Motor neuron (in vitro differentiated cells): ENCODE data around the gene MPZL3. TPM values are rescaled to one million over a fixed set of nuclear protein-coding genes. Genes with fewer than 3 reads are reported as not detected.

Experiments used
- ATAC-seq, 8 experiments: fragments of 200-7000 bp; cut with Tn5 transposase; replicated peaks in 6 of 8; 2 replicates each; pipeline ENCODE4 v1.8.0; 2021; ENCODE audit warnings: mild to moderate bottlenecking in 8 of 8, moderate library complexity in 8 of 8
- H3K27ac ChIP-seq, 2 donors: fragments of 250-450 bp; sonication (Bioruptor Pico); 2 replicates each; pipeline ENCODE4 v1.9.0; 2021; ENCODE audit warnings: antibody characterized with exemption in 2 of 2, mild to moderate bottlenecking in 2 of 2, moderate library complexity in 1 of 2
- H3K4me1 ChIP-seq, 2 donors: fragments of 250-450 bp; sonication (Bioruptor Pico); replicated peaks in 1 of 2; 2 replicates each; pipeline ENCODE4 v1.6.1; 2021; ENCODE audit warnings: antibody characterized with exemption in 2 of 2, mild to moderate bottlenecking in 2 of 2, moderate library complexity in 1 of 2
- H3K4me3 ChIP-seq, 5 donors: fragments of 250-450 bp; sonication (Bioruptor Pico); 2 replicates each; pipeline ENCODE4 v1.9.0; 2021; ENCODE audit warnings: antibody characterized with exemption in 5 of 5, mild to moderate bottlenecking in 5 of 5, moderate library complexity in 4 of 5
- WGBS, 10 experiments: fragments of 450-650 bp; shearing (Covaris generic); methylation state at CpG; one replicate each; pipeline ENCODE4 v1.0.0; 2022; 5-methylcytosine and 5-hydroxymethylcytosine counted together
- in situ Hi-C, 9 experiments: fragments of 400-800 bp; cut with MboI; loops; one replicate each; pipeline ENCODE4 v1.15.0; 2021; ENCODE audit warnings: low sequenced_read_pairs in 9 of 9, low pct_unique_long_range_greater_than_20kb in 2 of 9; ENCODE audit not compliant: unreplicated experiment in 9 of 9
- total RNA-seq, 8 experiments: library from RNA; unstranded; fragments of 300-600 nt; gene quantifications; 2 replicates each; pipeline versions ENCODE4 v1.2.3 to v1.2.4, GENCODE V29; 2022

Gene MPZL3
- total RNA-seq, 8 experiments from 2014 or later: 0.08 to 6.2 (median 0.75) TPM; not detected in 2

- in situ Hi-C loops: no loop called here
- H3K27ac ChIP-seq: no peak overlapping the region
- no peak overlapping the region for H3K4me3 ChIP-seq
- peaks cover 0 to 5% of the 10 kb centered on the region in 2 donors for H3K4me1 ChIP-seq
- no peak for ATAC-seq
- WGBS, 10 experiments: 0 to 69% (median 47%) methylated on average over 1 to 2 of the region's 2 CpGs; no CpG with 5 or more reads in 2 of the 10 experiments
Measured at GRCh38 chr11:118236170-118236569, 16.0 kb downstream of the MPZL3 start.

DNA sequence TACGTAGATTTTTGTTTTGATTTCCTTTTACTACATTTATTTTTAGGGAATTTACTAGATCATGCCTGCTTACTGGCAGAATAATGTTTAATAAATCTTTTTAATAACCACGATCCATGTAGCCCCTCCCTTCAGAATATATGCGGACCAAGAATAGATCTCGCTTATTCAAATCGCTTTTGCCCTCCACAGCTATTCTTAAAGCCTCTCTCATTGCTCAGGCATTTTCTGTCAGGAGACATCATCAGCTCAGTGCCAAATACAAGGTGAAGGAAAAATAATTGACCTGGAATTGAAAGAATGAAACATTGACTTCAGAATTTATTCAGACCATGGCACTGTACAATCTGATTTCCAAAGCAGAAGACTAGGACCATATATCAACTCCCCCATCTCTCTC, 17.3 kb downstream of the MPZL3 start:
- H3K4me3 ChIP-seq: no peak overlapping the region
- no peaks in the 10 kb centered on the region for H3K4me1 ChIP-seq
- in situ Hi-C loops: no loop called here
- 6 to 94% (median 79%) methylated on average over 1 to 5 of the region's 5 CpGs; no CpG with 5 or more reads in 2 of the 10 experiments for WGBS, 10 experiments
- H3K27ac ChIP-seq: no peak overlapping the region
- ATAC-seq: peak in 3 of 8 experiments; percentile 12 to 49 (median 16)

- in situ Hi-C loops: no loop called here
- 0 to 100% (median 60%) methylated on average over 1 of the region's 1 CpG; no CpG with 5 or more reads in 5 of the 10 experiments for WGBS, 10 experiments
- Histone ChIP-seq H3K4me1 (no peaks in the 10 kb centered on the region), H3K4me3 (no peak overlapping the region), H3K27ac (no peak overlapping the region)
- ATAC-seq: peak in 3 of 8 experiments; percentile 6 to 81 (median 24)
Measured at GRCh38 chr11:118233850-118234249, 18.3 kb downstream of the MPZL3 start.

- ATAC-seq: peak in 2 of 8 experiments; percentile 9 to 32
- Histone ChIP-seq H3K4me1 (no peaks in the 10 kb centered on the region), H3K4me3 (no peak overlapping the region), H3K27ac (no peak overlapping the region)
- in situ Hi-C loops: no loop called here
- 33 to 93% (median 81%) methylated on average over 1 to 5 of the region's 5 CpGs; no CpG with 5 or more reads in 4 of the 10 experiments for WGBS, 10 experiments
Measured at GRCh38 chr11:118233377-118233776, 18.8 kb downstream of the MPZL3 start.

DNA sequence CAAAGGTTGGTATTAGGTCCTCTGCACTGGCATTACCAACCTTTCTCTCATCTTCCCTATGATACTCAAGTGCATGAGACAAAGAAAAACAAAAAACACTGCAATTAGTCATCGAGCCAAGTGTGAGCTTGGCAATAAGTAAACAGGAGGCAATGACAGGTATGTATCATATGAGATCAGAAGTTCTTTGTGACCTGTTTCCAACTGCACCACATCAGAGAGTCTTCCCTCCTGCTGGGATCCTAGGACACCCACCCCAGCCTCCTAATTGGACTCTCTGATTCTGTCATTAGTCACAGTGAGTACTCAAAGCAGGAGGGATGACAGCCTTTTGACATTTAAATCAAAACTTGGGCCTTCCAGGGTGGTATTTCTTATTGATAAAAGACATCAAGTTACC, 19.5 kb downstream of the MPZL3 start:
- no peak for ATAC-seq
- WGBS, 10 experiments: 0 to 80% (median 40%) methylated on average over 1 of the region's 1 CpG; no CpG with 5 or more reads in 3 of the 10 experiments
- Histone ChIP-seq H3K4me3 (no peak overlapping the region), H3K4me1 (no peaks in the 10 kb centered on the region), H3K27ac (no peak overlapping the region)
- in situ Hi-C loops: no loop called here

DNA sequence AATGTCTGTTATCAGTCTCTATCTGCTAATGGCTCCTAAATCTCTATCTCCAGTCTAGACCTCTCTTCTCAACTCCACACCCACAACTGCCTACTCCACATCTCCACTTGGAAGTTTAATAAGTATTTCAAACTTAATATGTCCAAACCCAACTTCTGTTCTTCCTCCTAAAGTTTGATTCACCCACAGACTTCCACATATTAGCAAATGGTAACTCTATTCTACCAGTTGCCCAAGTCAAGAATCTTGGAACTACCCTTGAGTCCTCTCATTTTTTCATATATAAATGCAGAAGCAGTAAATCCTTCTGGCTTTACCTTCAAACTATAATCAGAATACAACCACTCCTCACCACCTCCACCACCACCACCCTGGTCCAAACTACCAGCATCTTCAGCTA, 20.7 kb downstream of the MPZL3 start:
- H3K4me3 ChIP-seq: no peak overlapping the region

DNA sequence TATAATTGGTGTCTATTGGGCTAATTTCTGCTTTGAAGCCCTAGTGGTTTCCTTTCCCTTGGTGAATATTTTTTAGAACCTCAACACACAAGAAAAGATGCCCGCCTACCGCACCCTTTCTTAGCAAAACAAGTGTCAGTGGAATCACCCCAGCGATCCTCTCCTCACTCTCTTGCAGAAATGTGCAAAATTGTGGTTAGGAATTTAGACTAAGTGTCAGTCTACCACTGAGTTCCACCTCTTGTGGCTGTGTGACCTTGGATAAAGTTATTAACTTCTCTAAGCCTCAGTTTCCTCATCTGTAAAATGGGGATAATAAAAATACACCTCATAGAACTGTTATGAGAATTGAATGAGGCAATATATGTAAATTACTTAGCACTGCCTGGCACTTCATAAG, 22.1 kb downstream of the MPZL3 start:
- WGBS, 10 experiments: 83 to 100% (median 87%) methylated on average over 1 to 3 of the region's 3 CpGs; no CpG with 5 or more reads in 3 of the 10 experiments
- in situ Hi-C loops: no loop called here
- H3K27ac ChIP-seq: no peak overlapping the region
- no peaks in the 10 kb centered on the region for H3K4me1 ChIP-seq
- no peak overlapping the region for H3K4me3 ChIP-seq
- no peak for ATAC-seq

More for the DNA sequence above, 20.7 kb downstream of the MPZL3 start:
- in situ Hi-C loops: no loop called here
- ATAC-seq: no peak
- Histone ChIP-seq H3K27ac (no peak overlapping the region), H3K4me1 (no peaks in the 10 kb centered on the region)

DNA sequence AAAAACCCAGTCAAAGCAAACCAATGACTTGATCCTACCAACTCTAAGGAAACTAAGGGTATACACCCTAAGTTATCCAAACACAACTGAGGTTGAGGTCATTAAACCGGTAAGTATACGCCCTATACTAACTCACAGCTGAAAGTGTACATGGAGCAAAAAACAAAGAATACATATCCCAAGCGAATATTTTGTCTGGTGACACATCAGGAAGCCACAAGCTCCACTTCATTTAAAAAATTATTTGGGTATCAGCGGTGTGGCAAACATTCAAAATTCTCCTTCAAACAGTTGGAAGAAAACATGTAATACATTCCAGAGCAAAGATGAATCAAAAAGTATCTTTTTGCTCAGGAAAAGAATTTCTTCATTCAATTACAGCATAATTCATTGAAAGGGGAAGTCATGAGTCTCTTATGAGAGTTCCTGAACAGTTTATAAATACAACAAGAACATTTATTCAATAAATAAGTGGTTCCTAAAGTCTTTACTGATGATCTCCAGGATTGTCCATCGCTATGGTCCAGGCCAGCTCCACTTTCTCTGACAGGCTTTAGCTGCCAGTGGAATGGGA, 22.8 kb downstream of the MPZL3 start:
- Histone ChIP-seq H3K4me1 (no peaks in the 10 kb centered on the region), H3K4me3 (no peak overlapping the region), H3K27ac (no peak overlapping the region)
- 30 to 96% (median 74%) methylated on average over 2 to 5 of the region's 5 CpGs; no CpG with 5 or more reads in 1 of the 10 experiments for whole genome bisulfite sequencing, 10 experiments
- in situ Hi-C loops: no loop called here
- peak in 2 of 8 experiments; percentile 42 to 46 for ATAC-seq

GRCh38 chr11:118227865-118228785, 24.0 kb downstream of the MPZL3 start:
- H3K4me1 ChIP-seq: no peaks in the 10 kb centered on the region
- in situ Hi-C loops: no loop called here
- no peak overlapping the region for H3K4me3 ChIP-seq
- 71 to 94% (median 82%) methylated on average over 2 to 8 of the region's 8 CpGs for WGBS, 10 experiments
- no peak for ATAC-seq
- H3K27ac ChIP-seq: no peak overlapping the region

- in situ Hi-C loops: no loop called here
- Histone ChIP-seq H3K4me1 (no peaks in the 10 kb centered on the region), H3K27ac (no peak overlapping the region), H3K4me3 (no peak overlapping the region)
- 20 to 83% (median 53%) methylated on average over 1 to 2 of the region's 2 CpGs; no CpG with 5 or more reads in 6 of the 10 experiments for WGBS, 10 experiments
- no peak for ATAC-seq
Measured at GRCh38 chr11:118226781-118227180, 25.4 kb downstream of the MPZL3 start.

- Histone ChIP-seq H3K4me3 (no peak overlapping the region), H3K4me1 (no peaks in the 10 kb centered on the region), H3K27ac (no peak overlapping the region)
- 12 to 85% (median 76%) methylated on average over 2 to 7 of the region's 7 CpGs for WGBS, 10 experiments
- in situ Hi-C loops: no loop called here
- ATAC-seq: peak in 3 of 8 experiments; percentile 44 to 59 (median 45)
Measured at GRCh38 chr11:118226296-118226695, 25.9 kb downstream of the MPZL3 start.

GRCh38 chr11:118224511-118225188, 27.5 kb downstream of the MPZL3 start, which contains the start of gene JAML:
Gene JAML, minus strand, starts transcription at chr11:118225011. Its CDS starts 10,145 bp downstream, at chr11:118214866.
- no peak within 1 kb of the TSS for H3K27ac ChIP-seq
- no peak within 1 kb of the TSS for H3K4me3 ChIP-seq
- in situ Hi-C loops: no loop called here
- whole genome bisulfite sequencing, 10 experiments: 14 to 70% (median 55%) methylated on average over 1 to 6 of the region's 6 CpGs
- no peak for ATAC-seq
- H3K4me1 ChIP-seq: no peaks in the 10 kb centered on the region

GRCh38 chr11:118223992-118224391, 28.2 kb downstream of the MPZL3 start:
- Histone ChIP-seq H3K4me1 (no peaks in the 10 kb centered on the region), H3K4me3 (no peak overlapping the region), H3K27ac (no peak overlapping the region)
- 33 to 90% (median 55%) methylated on average over 1 to 6 of the region's 6 CpGs; no CpG with 5 or more reads in 4 of the 10 experiments for WGBS, 10 experiments
- in situ Hi-C loops: no loop called here
- no peak for ATAC-seq
